ENCODE measurements around the gene SLC1A3.
"Not testable (repeated sequence)": the region's sequence is repeated elsewhere in the genome, so short reads cannot be mapped to it uniquely, and the experiment has no call there.

The SLC1A3 gene
- 0.09 to 0.10 reads per million in 2 donors for total RNA-seq

DNA sequence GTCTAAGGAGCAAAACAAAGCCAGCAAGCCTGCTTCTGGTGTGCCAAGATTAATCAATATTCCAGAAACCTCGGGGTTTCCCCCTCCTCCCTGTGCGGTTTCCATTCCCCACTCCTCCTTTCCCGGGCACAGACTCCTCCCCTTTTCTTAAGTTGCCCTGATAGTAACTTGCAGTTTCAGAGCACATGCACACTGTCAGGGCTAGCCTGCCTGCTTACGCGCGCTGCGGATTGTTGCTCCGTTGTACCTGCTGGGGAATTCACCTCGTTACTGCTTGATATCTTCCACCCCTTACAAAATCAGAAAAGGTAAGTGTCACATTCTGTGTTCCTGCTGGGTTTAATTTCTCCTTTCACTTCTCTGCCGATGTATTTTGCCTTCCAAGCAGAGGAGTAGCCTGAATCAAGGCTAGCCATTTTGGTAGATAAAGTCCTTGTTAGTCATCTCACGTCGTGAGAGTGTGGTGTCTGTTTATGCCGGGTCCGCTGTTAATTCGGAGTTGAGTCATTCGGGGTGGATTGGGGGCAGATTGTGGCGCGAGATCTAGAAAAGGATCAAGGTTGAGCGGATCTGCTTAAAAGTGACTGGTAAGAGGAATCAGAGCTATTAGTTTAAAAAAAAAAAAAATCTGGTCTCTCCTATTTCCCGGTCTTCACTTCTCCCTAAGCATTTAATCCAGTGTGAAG is at the start of gene SLC1A3:
TSS of gene SLC1A3 (plus strand) at position 179 of the 686 bp plus-strand sequence. CDS start 1,818 bp downstream, outside the sequence.
- no peak for DNase-seq

DNA sequence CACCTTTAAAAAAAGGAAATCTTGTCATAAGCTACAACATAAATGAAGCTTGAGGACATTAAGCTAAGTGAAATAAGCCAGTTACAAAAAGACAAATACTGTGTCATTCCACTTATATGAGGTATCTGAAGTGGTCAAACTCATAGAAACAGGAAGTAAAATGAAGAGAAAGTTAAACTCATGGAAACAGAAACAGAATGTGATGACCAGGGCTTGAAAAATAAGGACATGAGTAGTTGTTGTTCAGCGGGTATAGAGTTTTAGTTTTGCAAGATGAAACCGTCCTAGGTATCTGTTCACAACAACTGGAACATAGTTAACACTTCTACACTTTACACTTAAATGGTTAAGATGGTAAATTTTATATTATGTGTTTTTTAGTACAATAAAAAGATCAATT is 47.8 kb upstream of the SLC1A3 start:
- DNase-seq = no peak

DNA sequence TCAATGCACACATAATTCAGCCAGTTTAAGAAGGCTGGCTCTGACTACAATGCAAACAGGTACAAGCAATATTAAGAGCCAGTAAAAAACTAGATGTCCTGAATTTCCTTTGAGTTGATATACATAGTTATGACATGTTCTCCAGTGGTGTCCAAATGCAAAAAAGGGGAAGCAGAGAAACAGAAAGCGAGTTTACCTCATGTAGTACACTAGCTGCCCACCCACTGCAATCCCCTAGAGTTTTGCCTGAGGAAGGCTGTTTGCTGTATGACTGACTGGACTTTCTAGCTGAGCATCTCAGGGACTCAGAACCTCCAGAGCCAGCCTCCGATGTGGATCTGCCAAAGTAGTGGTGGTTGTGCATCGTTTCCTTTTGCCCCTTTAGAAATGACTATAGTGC is 44.8 kb upstream of the SLC1A3 start:
- no peak for DNase-seq

GRCh38 chr5:36569491-36569890 is 36.9 kb upstream of the SLC1A3 start:
- no peak for DNase-seq

DNA sequence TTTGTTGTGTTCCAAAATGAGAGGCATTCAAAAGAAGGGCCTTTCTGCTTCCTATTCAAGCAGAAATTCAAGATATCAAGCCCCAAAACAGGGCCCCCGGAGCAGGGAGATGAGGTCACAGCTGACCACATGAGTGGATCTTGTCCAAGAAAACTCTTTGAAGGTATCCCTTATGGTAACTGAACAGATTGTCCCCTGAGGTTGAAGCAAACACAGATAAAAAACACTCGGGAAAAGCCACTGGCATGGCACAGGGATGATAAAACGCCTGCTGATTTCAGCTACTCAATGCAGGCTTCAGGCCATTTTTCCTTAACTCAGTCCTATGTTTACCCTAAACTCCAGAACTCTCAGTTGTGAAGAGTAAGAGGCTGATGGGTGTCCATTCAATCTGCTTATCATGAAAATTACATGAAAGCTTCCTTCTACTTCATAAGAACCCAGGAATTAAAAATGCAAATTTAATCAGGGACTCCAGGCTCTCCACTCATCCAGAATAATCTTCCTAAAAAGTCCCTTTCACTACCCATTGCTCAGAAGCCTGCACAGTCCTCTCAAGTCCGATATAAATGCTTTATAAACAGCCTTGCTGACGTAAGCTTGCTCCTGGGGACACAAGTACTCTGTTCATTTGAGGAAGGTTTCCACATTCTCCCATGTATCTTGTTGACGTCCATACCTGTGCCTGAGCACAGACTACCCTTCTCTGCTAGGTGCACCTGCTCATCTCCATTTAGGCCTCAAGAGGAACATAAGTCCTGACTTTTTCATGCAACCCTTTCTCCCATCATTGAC is 35.9 kb upstream of the SLC1A3 start:
- DNase-seq = no peak

DNA sequence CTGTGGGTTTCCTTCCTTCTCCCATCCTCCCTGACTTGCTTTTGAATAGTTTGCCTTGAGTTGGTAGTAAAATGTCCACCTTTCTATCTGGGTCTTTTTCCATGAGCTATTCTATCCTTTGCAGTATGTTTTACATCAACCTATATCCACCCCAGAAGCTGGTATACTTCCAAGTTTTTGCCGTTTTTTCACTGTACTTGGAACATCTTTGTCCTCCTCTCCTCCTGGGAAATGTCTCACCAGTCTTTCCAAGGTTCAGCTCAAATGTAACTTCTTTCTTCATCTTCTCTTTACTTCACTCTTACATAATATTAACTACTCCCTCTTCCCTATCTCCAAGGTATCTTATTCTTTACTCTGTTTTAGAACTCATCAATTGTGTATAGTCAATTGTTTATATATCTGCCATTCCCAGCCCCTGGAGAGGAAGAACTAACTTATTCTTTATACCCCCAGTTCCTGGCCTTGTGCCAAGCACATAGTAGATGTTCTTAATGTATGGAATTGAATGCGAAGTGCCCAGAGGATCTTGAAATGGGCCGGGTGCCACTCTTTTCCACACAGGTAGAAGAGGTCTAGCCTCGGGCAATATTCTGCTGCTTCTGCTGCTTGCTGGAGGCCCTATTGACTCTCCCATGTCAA is 34.9 kb upstream of the SLC1A3 start:
- no peak for DNase-seq

GRCh38 chr5:36573438-36573837 is 33.0 kb upstream of the SLC1A3 start:
- no peak for DNase-seq

- DNase-seq = no peak
Observed at GRCh38 chr5:36575361-36575781, 31.0 kb upstream of the SLC1A3 start.

GRCh38 chr5:36576721-36577120 is 29.7 kb upstream of the SLC1A3 start:
- no peak for DNase-seq

GRCh38 chr5:36579858-36580257 is 26.5 kb upstream of the SLC1A3 start:
- DNase-seq = not testable (repeated sequence)

DNA sequence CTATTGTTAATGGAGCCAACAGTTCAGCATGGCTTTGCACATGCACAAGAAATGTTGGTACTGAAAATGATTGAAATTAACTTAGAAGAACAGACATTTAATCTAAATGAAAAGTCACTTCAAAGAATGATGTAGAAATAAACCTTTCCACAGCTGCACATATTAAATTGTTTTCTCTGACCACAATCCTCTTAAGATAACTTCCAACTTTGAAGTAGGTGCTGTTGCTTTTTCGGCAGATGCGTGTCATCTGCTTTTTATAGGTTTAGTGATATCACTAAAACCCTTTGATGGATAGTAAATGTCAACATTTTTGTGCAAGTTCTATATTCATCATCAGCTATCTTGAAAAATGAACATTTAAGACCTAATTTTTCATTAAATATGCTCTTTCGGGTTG is 25.3 kb upstream of the SLC1A3 start:
- no peak for DNase-seq

DNA sequence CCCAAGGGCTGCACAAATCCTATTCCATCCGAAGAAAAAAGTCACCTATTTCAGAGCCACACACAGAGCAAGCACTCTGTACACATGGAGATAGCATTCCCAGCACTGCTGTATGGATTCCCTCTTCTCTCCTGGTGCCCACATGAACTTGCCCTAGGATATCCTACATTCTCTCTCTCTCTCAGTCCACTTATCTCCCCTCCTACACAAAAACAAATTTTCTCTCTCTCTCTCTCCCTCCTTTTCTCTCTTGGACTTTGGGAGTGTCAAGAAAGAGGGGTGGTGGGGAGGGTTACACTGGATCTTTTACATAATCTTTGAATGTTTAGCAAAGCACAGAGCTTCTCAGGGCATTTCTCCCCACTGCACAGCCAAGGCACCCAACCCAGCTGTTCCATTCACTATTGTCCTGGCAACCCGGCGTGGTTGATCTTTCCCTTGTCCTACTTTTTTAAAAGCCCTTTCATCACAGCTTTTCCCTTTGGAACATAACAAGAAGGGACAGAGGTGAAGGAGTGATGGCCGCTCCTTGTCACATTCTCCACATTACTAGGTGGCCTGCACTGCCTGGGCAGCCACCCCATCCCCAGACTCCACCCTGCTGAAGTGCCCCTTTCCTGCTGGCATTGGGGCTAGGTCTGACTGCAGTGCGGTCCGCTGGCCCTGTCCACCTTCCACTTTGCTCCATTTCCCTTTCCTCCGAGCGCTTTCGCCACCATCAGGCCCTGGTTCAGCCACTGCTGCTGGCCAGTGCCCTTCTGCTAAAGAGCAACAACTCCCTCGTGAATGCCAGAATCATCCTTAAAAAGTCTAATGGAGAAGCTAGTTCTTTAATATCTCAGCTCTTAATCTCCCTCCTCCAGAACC is 22.2 kb upstream of the SLC1A3 start:
- no peak for DNase-seq

DNA sequence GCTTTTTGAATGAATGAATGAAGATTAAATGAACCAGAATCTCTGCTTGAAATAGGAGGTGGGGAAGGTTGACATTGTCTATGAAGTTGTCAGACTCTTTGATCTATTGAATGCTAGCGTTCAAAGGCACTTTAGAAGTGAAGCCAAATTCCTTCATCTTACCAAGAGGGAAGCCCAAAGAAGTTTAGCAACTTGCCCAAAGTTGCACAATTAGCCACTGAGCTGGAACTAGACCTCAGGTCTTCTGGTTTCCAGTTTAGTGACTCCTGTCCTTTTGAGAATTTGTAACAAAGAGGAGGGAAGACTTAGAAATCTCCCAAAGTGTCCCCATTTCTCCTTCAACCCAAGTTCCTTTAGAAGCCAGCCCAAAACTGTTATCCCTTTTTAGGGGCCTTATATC is 20.7 kb upstream of the SLC1A3 start:
- DNase-seq = no peak

DNA sequence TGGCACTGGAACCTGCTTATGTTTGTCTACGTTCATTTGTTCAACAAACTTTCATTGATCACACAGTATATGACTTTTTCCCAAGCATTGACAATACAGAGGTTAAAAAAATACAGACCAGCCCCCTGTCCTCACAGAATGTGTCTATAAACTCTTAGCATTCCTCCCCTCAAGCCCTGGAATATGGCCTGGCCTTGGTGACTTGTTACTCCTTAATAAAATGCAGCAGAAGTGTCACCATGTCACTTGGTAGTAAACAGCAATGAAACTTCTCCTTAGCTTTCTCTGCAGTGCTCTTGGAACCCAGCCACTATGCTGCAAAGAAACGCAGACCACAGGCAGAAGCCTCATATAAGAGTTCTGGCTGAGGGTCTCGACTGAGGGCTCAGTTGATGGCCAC is 19.1 kb upstream of the SLC1A3 start:
- no peak for DNase-seq

DNA sequence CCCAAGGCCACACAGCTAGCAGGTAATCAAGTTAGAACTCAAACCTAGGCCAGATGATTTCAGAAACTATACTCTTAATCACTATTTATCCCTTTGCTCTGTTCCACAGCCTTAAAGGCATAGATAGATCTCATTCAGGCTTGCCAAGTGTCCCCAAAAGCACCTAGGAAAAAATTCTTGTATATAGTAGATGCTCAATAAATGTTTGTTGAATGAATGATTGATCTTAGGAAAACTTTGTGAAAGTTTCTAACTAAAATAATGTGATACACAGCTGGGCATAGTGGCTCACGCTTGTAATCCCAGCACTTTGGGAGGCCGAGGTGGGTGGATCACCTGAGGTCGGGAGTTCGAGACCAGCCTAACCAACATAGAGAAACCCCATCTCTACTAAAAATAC is 16.7 kb upstream of the SLC1A3 start:
- DNase-seq = not testable (repeated sequence)

GRCh38 chr5:36590513-36591286 is 15.7 kb upstream of the SLC1A3 start:
- DNase-seq = no peak

- DNase-seq = no peak
Observed at GRCh38 chr5:36593867-36594266, 12.5 kb upstream of the SLC1A3 start.

DNA sequence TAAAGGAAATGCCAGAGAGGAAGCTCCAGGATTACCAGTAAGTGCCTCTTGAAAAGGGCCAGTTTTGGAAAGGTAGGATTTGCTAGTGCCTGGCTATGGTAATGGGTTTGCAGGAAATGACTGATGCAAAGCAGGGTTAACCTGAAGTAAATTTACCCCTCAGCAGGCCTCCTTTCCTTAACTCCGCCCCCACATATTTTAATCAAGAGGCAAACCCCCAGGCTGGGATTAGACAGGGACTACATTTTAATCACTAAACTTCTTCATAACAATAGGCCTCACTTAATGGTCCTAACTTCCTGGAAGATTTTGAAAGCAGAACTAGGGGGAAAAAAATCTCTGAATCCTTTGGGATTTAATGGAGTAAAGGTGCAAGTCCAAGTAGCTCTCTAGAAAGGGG is 10.2 kb upstream of the SLC1A3 start:
- DNase-seq = no peak

DNA sequence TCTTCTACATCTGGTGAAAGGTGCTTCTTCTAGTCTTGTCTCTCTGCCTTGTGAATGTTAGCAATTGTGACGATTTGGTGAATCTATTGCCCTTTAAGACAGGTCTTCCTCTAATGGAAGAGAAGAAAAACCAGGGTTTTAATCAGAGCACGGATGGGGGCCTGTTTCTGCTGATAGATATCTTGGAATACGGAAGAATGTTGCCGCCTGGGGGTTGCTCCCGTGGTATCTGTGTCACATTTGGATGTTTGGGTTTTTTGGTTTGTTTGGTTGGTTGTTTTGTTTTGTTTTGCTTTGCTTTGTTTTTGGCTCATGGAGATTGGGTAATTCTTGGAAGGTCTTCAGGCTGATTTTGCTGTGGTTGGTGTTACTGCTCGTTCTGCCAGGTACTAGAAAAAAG is 9.7 kb upstream of the SLC1A3 start:
- DNase-seq = no peak

- no peak for DNase-seq
Observed at GRCh38 chr5:36598045-36598444, 8.4 kb upstream of the SLC1A3 start.

- DNase-seq = no peak
Observed at GRCh38 chr5:36599986-36600779, 6.2 kb upstream of the SLC1A3 start.

Measured in activated gamma-delta T cell (primary cell).